LNCaP clone FGC (cell line): ENCODE results near the gene KIAA0753.
A peak's percentile ranks its signal among the peaks of the same experiment; 100 is the strongest.

Experiments
- DNase-seq: peaks from one replicate; pipeline ENCODE4 v3.0.0-alpha.2; 2011; ENCODE audit warnings: low read depth
- H3K4me3 ChIP-seq: 2 replicates; pipeline ENCODE4 v1.5.1; 2011; ENCODE audit warnings: mild to moderate bottlenecking, low read depth, low read length, control low read depth
- CTCF ChIP-seq: IDR thresholded peaks from 2 replicates; pipeline ENCODE4 v1.5.1; 2012; ENCODE audit warnings: mild to moderate bottlenecking; ENCODE audit not compliant: control insufficient read depth, insufficient read depth; ENCODE audit errors: extremely low read depth

The KIAA0753 gene

GRCh38 chr17:6560496-6560895 is 80.0 kb downstream of the KIAA0753 start:
- TF ChIP-seq CTCF: no peak
- no peak for DNase-seq
- no peak overlapping the region for H3K4me3 ChIP-seq

GRCh38 chr17:6559753-6560215 is 80.7 kb downstream of the KIAA0753 start:
- no peak for TF ChIP-seq CTCF
- no peak overlapping the region for H3K4me3 ChIP-seq
- DNase-seq: no peak

- DNase-seq: no peak
- no peak overlapping the region for H3K4me3 ChIP-seq
- 0 out of 2 replicates have a peak, but pooled peaks have one; percentile 8 for TF ChIP-seq CTCF
These were observed 81.4 kb downstream of the KIAA0753 start for GRCh38 chr17:6558932-6559752.

GRCh38 chr17:6558276-6558675 is 82.2 kb downstream of the KIAA0753 start:
- no peak overlapping the region for H3K4me3 ChIP-seq
- TF ChIP-seq CTCF: no peak
- no peak for DNase-seq

GRCh38 chr17:6557040-6557438 is 83.5 kb downstream of the KIAA0753 start:
- peak overlapping the region; percentile 40 for H3K4me3 ChIP-seq
- TF ChIP-seq CTCF: no peak
- no peak for DNase-seq

GRCh38 chr17:6556121-6557039 is 84.1 kb downstream of the KIAA0753 start, which contains the start of gene PITPNM3:
Gene PITPNM3 (minus strand): TSS chr17:6556555. CDS start chr17:6556406, 149 bp downstream.
- H3K4me3 ChIP-seq: peak within 1 kb of the TSS; percentile 57
- no peak for TF ChIP-seq CTCF
- no peak for DNase-seq
